Measurements from ENCODE around the gene FGF2.
"Not testable (repeated sequence)": the region's sequence is repeated elsewhere in the genome, so short reads cannot be mapped to it uniquely, and the experiment has no call there.

FGF2 gene

GRCh38 chr4:122826553-122827257, at the start of gene FGF2:
TSS of gene FGF2 (plus strand) at chr4:122826831. CDS start at chr4:122827175, 344 bp downstream.
- peak; percentile 61 for DNase-seq

GRCh38 chr4:122776916-122777315, 49.7 kb upstream of the FGF2 start:
- DNase-seq, result no peak

GRCh38 chr4:122777846-122778673, 48.6 kb upstream of the FGF2 start:
- peak; percentile 60 for DNase-seq

- DNase-seq, result no peak
Measured at GRCh38 chr4:122781486-122781885, 45.1 kb upstream of the FGF2 start.

- peak; percentile 64 for DNase-seq
Measured at GRCh38 chr4:122783301-122784215, 43.1 kb upstream of the FGF2 start.

- DNase-seq, result no peak
Measured at GRCh38 chr4:122784261-122784660, 42.4 kb upstream of the FGF2 start.

- no peak for DNase-seq
Measured at GRCh38 chr4:122785099-122785498, 41.5 kb upstream of the FGF2 start.

- not testable (repeated sequence) for DNase-seq
Measured at GRCh38 chr4:122786296-122786695, 40.3 kb upstream of the FGF2 start.

- DNase-seq, result not testable (repeated sequence)
Measured at GRCh38 chr4:122786920-122787319, 39.7 kb upstream of the FGF2 start.

- DNase-seq, result no peak
Measured at GRCh38 chr4:122787940-122788339, 38.7 kb upstream of the FGF2 start.

- no peak for DNase-seq
Measured at GRCh38 chr4:122788935-122789334, 37.7 kb upstream of the FGF2 start.

GRCh38 chr4:122793811-122794210, 32.8 kb upstream of the FGF2 start:
- no peak for DNase-seq

GRCh38 chr4:122796801-122797404, 29.7 kb upstream of the FGF2 start:
- DNase-seq, result no peak

GRCh38 chr4:122797405-122798094, 29.1 kb upstream of the FGF2 start:
- no peak for DNase-seq

GRCh38 chr4:122798101-122798500, 28.5 kb upstream of the FGF2 start:
- DNase-seq, result peak; percentile 88

- DNase-seq, result no peak
Measured at GRCh38 chr4:122798917-122799316, 27.7 kb upstream of the FGF2 start.

GRCh38 chr4:122803788-122804208, 22.8 kb upstream of the FGF2 start:
- DNase-seq, result no peak

- DNase-seq, result no peak
Measured at GRCh38 chr4:122806981-122807679, 19.5 kb upstream of the FGF2 start.

GRCh38 chr4:122810669-122811068, 16.0 kb upstream of the FGF2 start:
- no peak for DNase-seq

GRCh38 chr4:122811781-122812180, 14.8 kb upstream of the FGF2 start:
- not testable (repeated sequence) for DNase-seq

GRCh38 chr4:122812823-122813222, 13.8 kb upstream of the FGF2 start:
- not testable (repeated sequence) for DNase-seq
